SH-SY5Y (cell line): ENCODE data around the gene ZNF573.

Experiments used
- GATA2 ChIP-seq: IDR thresholded peaks from 2 replicates; pipeline ENCODE4 v1.6.1; 2011; ENCODE audit warnings: mild to moderate bottlenecking, low read depth, low read length
- GATA3 ChIP-seq: IDR thresholded peaks from 2 replicates; pipeline ENCODE4 v1.6.1; 2011; ENCODE audit warnings: low read depth, mild to moderate bottlenecking, low read length, moderate library complexity

DNA sequence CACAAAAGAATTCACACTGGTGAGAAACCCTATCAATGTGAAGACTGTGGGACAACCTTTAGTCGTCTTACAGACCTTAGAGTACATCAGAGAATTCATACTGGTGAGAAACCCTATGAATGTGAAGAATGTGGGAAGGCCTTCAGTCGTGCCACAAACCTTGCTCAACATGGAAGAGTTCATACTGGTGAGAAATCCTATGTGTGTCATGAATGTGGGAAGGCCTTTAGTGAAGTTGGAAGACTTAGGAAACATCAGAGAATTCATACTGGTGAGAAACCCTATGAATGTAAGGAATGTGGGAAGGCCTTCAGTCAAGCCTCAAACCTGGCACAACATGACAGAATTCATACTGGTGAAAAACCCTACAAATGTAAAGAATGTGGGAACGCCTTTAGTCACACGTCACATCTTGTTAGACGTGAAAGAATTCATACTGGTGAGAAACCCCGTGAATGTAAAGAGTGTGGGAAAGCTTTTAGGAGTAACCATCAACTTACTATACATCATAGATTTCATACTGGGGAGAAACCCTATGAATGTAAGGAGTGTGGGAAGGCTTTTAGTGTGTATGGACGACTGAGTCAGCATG is 24.0 kb upstream of the ZNF573 start:
- TF ChIP-seq GATA3 (no peak), GATA2 (no peak)
